RPMI7951 (cell line): ENCODE results near the gene ARHGDIG. TPM values are rescaled to one million over a fixed set of nuclear protein-coding genes. Genes with fewer than 3 reads are reported as not detected.

Experiments used
- DNase-seq: peaks from one replicate; pipeline ENCODE4 v3.0.0-alpha.2; 2012; ENCODE audit warnings: low read depth
- total RNA-seq: library from RNA; depleted of rRNA; stranded (reverse); fragments of >200 nt; shearing (Covaris generic); gene quantifications from 2 replicates; pipeline ENCODE4 v1.2.3, GENCODE V29; 2014

The ARHGDIG gene
- total RNA-seq, 1 experiment from 2014 or later, result not detected

- DNase-seq, result no peak
Measured at GRCh38 chr16:297832-298231, 17.4 kb downstream of the ARHGDIG start.

- DNase-seq, result no peak
Measured at GRCh38 chr16:301235-301634, 20.8 kb downstream of the ARHGDIG start.

- no peak for DNase-seq
Measured at GRCh38 chr16:301950-302349, 21.6 kb downstream of the ARHGDIG start.

GRCh38 chr16:303760-304505, 23.5 kb downstream of the ARHGDIG start:
- DNase-seq, result no peak

- DNase-seq, result no peak
Measured at GRCh38 chr16:305916-306626, 25.7 kb downstream of the ARHGDIG start.

- no peak for DNase-seq
Measured at GRCh38 chr16:306911-307370, 26.6 kb downstream of the ARHGDIG start.

GRCh38 chr16:307691-308312, 27.4 kb downstream of the ARHGDIG start:
- DNase-seq, result no peak

- no peak for DNase-seq
Measured at GRCh38 chr16:309476-309875, 29.1 kb downstream of the ARHGDIG start.

- no peak for DNase-seq
Measured at GRCh38 chr16:311725-312124, 31.3 kb downstream of the ARHGDIG start.

- DNase-seq, result no peak
Measured at GRCh38 chr16:314351-314750, 34.0 kb downstream of the ARHGDIG start.

- DNase-seq, result no peak
Measured at GRCh38 chr16:314795-315299, 34.5 kb downstream of the ARHGDIG start.

- no peak for DNase-seq
Measured at GRCh38 chr16:316741-317464, 36.5 kb downstream of the ARHGDIG start.

GRCh38 chr16:317583-317982, 37.2 kb downstream of the ARHGDIG start:
- no peak for DNase-seq

GRCh38 chr16:318628-319027, 38.2 kb downstream of the ARHGDIG start:
- no peak for DNase-seq

- DNase-seq, result no peak
Measured at GRCh38 chr16:320206-320605, 39.8 kb downstream of the ARHGDIG start.

GRCh38 chr16:321532-321931, 41.1 kb downstream of the ARHGDIG start:
- DNase-seq, result no peak

- no peak for DNase-seq
Measured at GRCh38 chr16:322476-323143, 42.2 kb downstream of the ARHGDIG start.

- DNase-seq, result no peak
Measured at GRCh38 chr16:324201-324450, 43.7 kb downstream of the ARHGDIG start.

GRCh38 chr16:324451-325334, 44.3 kb downstream of the ARHGDIG start:
- DNase-seq, result no peak

GRCh38 chr16:325375-326145, 45.2 kb downstream of the ARHGDIG start:
- DNase-seq, result no peak
